ENCODE measurements around the gene MYBPC1. TPM values are rescaled to one million over a fixed set of nuclear protein-coding genes. Genes with fewer than 3 reads are reported as not detected.
"Not testable (repeated sequence)": the region's sequence is repeated elsewhere in the genome, so short reads cannot be mapped to it uniquely, and the experiment has no call there.

The MYBPC1 gene
- total RNA-seq, 2 experiments from 2014 or later, result not detected

- intact Hi-C loops (cut with DNase I, micrococcal nuclease), result no loop called here
Measured at GRCh38 chr12:101680647-101681046, 85.9 kb downstream of the MYBPC1 start.

GRCh38 chr12:101681627-101682026 is 86.9 kb downstream of the MYBPC1 start:
- H3K4me1 Mint-ChIP-seq (ENCODE audit: low read depth); intact Hi-C loops (cut with DNase I, micrococcal nuclease); CTCF ChIA-PET; H3K27ac Mint-ChIP-seq; H3K4me1 ChIP-seq (ENCODE audit: insufficient read depth, low read length); H3K27ac ChIP-seq (ENCODE audit: low read depth in 1 of 2, low read length in 2 of 2); DNase-seq; ATAC-seq (ENCODE audit: poor library complexity); H3K27me3 Mint-ChIP-seq; H3K27me3 ChIP-seq (ENCODE audit: control insufficient read depth in 1 of 2, insufficient read depth in 2 of 2, low read length in 2 of 2); H3K36me3 Mint-ChIP-seq (ENCODE audit: low read depth); H3K9me3 ChIP-seq (ENCODE audit: control insufficient read depth in 1 of 2, insufficient read depth in 1 of 2, low read length in 2 of 2); H3K36me3 ChIP-seq (ENCODE audit: insufficient read depth, low read length); POLR2A ChIA-PET; H3K4me3 Mint-ChIP-seq; H3K4me3 ChIP-seq (ENCODE audit: low read length); H3K9me3 Mint-ChIP-seq: not testable (repeated sequence)

More at GRCh38 chr12:101680647-101681046, 85.9 kb downstream of the MYBPC1 start:
- Mint-ChIP-seq H3K4me3 (no peak overlapping the region), H3K4me1 (ENCODE audit: low read depth) (no peaks in the 10 kb centered on the region), H3K9me3 (no peaks in the 10 kb centered on the region), H3K27ac (no peak overlapping the region), H3K36me3 (ENCODE audit: low read depth) (no peaks in the 10 kb centered on the region), H3K27me3 (no peaks in the 10 kb centered on the region)
- Histone ChIP-seq H3K27me3 (ENCODE audit: control insufficient read depth in 1 of 2, insufficient read depth in 2 of 2, low read length in 2 of 2) (no peaks in the 10 kb centered on the region), H3K9me3 (ENCODE audit: control insufficient read depth in 1 of 2, insufficient read depth in 1 of 2, low read length in 2 of 2) (no peaks in the 10 kb centered on the region), H3K4me3 (ENCODE audit: low read length) (no peak overlapping the region), H3K27ac (ENCODE audit: low read depth in 1 of 2, low read length in 2 of 2) (no peak overlapping the region), H3K36me3 (ENCODE audit: insufficient read depth, low read length) (no peaks in the 10 kb centered on the region), H3K4me1 (ENCODE audit: insufficient read depth, low read length) (no peaks in the 10 kb centered on the region)
- ATAC-seq (ENCODE audit: poor library complexity) (no peak), DNase-seq (no peak)
- POLR2A ChIA-PET, result no interaction called here
- CTCF ChIA-PET, result no interaction called here
- TF ChIP-seq CTCF (IDR thresholded peaks at IDR 0.05), result no peak

GRCh38 chr12:101685092-101685491 is 90.3 kb downstream of the MYBPC1 start:
- no peak for TF ChIP-seq CTCF (IDR thresholded peaks at IDR 0.05)
- Mint-ChIP-seq H3K27me3 (no peaks in the 10 kb centered on the region), H3K4me1 (ENCODE audit: low read depth) (no peaks in the 10 kb centered on the region), H3K36me3 (ENCODE audit: low read depth) (no peaks in the 10 kb centered on the region), H3K27ac (no peak overlapping the region), H3K4me3 (no peak overlapping the region), H3K9me3 (no peaks in the 10 kb centered on the region)
- POLR2A ChIA-PET, result no interaction called here
- no peak overlapping the region for H3K27ac ChIP-seq (ENCODE audit: low read depth in 1 of 2, low read length in 2 of 2)
- H3K9me3 ChIP-seq (ENCODE audit: control insufficient read depth in 1 of 2, insufficient read depth in 1 of 2, low read length in 2 of 2), result no peaks in the 10 kb centered on the region
- intact Hi-C loops (cut with DNase I, micrococcal nuclease), result no loop called here
- CTCF ChIA-PET, result no interaction called here
- no peaks in the 10 kb centered on the region for H3K36me3 ChIP-seq (ENCODE audit: insufficient read depth, low read length)
- no peaks in the 10 kb centered on the region for H3K4me1 ChIP-seq (ENCODE audit: insufficient read depth, low read length)
- H3K27me3 ChIP-seq (ENCODE audit: control insufficient read depth in 1 of 2, insufficient read depth in 2 of 2, low read length in 2 of 2), result no peaks in the 10 kb centered on the region
- H3K4me3 ChIP-seq (ENCODE audit: low read length), result no peak overlapping the region
- DNase-seq (no peak), ATAC-seq (ENCODE audit: poor library complexity) (no peak)

GRCh38 chr12:101686176-101686575 is 91.4 kb downstream of the MYBPC1 start:
- H3K36me3 Mint-ChIP-seq (ENCODE audit: low read depth), result no peaks in the 10 kb centered on the region
- no peak for TF ChIP-seq CTCF (IDR thresholded peaks at IDR 0.05)
- H3K4me3 Mint-ChIP-seq, result no peak overlapping the region
- DNase-seq, result no peak
- Histone ChIP-seq H3K9me3 (ENCODE audit: control insufficient read depth in 1 of 2, insufficient read depth in 1 of 2, low read length in 2 of 2) (no peaks in the 10 kb centered on the region), H3K4me3 (ENCODE audit: low read length) (no peak overlapping the region), H3K27me3 (ENCODE audit: control insufficient read depth in 1 of 2, insufficient read depth in 2 of 2, low read length in 2 of 2) (no peaks in the 10 kb centered on the region), H3K4me1 (ENCODE audit: insufficient read depth, low read length) (no peaks in the 10 kb centered on the region), H3K36me3 (ENCODE audit: insufficient read depth, low read length) (no peaks in the 10 kb centered on the region), H3K27ac (ENCODE audit: low read depth in 1 of 2, low read length in 2 of 2) (no peak overlapping the region)
- ChIA-PET CTCF (no interaction called here), POLR2A (no interaction called here)
- H3K27me3 Mint-ChIP-seq, result no peaks in the 10 kb centered on the region
- H3K9me3 Mint-ChIP-seq, result no peaks in the 10 kb centered on the region
- no peak overlapping the region for H3K27ac Mint-ChIP-seq
- intact Hi-C loops (cut with DNase I, micrococcal nuclease), result loop anchor here in 1 of 2 experiments (1.0 kb wide), 1 partner anchor 20 kb away; no protein-coding TSS in a partner anchor
- ATAC-seq (ENCODE audit: poor library complexity), result no peak
- no peaks in the 10 kb centered on the region for H3K4me1 Mint-ChIP-seq (ENCODE audit: low read depth)

Measured in CD4-positive, alpha-beta T cell (primary cell).